Measurements from ENCODE around the gene HSPA1B. TPM values are rescaled to one million over a fixed set of nuclear protein-coding genes. Genes with fewer than 3 reads are reported as not detected.

The HSPA1B gene
- total and polyA plus RNA-seq, 2 donors (not counting 1 experiment from before 2014, with no cell fraction given), result 35.5 to 115 TPM

GRCh38 chr6:31876357-31876756, 48.8 kb downstream of the HSPA1B start:
- no peak overlapping the region for H3K27ac ChIP-seq (ENCODE audit: insufficient read depth, low read length)
- H3K9me3 ChIP-seq (ENCODE audit: control insufficient read depth, insufficient read depth, low read depth, low read length), result no peaks in the 10 kb centered on the region
- H2AFZ ChIP-seq (ENCODE audit: low read length), result no peak overlapping the region
- no peak overlapping the region for H3K4me3 ChIP-seq (replicated peaks in 1 of 4; ENCODE audit: control extremely low read depth in 1 of 4, insufficient read depth in 1 of 4, low read depth in 3 of 4, low read length in 4 of 4)
- H4K20me1 ChIP-seq (ENCODE audit: control insufficient read depth, extremely low read depth, insufficient read depth, low read length), result peaks cover 1% of the 10 kb centered on the region
- no peaks in the 10 kb centered on the region for H3K27me3 ChIP-seq (ENCODE audit: control insufficient read depth, insufficient read depth, low read length)
- no peaks in the 10 kb centered on the region for H3K4me1 ChIP-seq (ENCODE audit: control insufficient read depth, extremely low read depth, insufficient read depth, low read length)
- no peak for DNase-seq (ENCODE audit: low read depth in 2 of 2)
- H3K4me2 ChIP-seq (ENCODE audit: extremely low read depth, insufficient read depth, low read length), result no peak overlapping the region
- no peaks in the 10 kb centered on the region for H3K79me2 ChIP-seq (ENCODE audit: control insufficient read depth, insufficient read depth, low read length)
- peaks cover 12% of the 10 kb centered on the region for H3K36me3 ChIP-seq (ENCODE audit: control insufficient read depth, insufficient read depth, low read length)
- no peak overlapping the region for H3K9ac ChIP-seq (ENCODE audit: insufficient read depth, low read length)
- TF ChIP-seq EZH2 (IDR thresholded peaks at IDR 0.05; ENCODE audit: low read length, missing control alignments), result no peak
- TF ChIP-seq CTCF (conservative IDR thresholded peaks at IDR 0.05 in 1 of 2, IDR thresholded peaks at IDR 0.05 in 1 of 2; ENCODE audit: low read depth in 1 of 2, low read length in 2 of 2), result no peak

GRCh38 chr6:31877125-31877650, 49.6 kb downstream of the HSPA1B start:
- no peak overlapping the region for H3K4me2 ChIP-seq (ENCODE audit: extremely low read depth, insufficient read depth, low read length)
- peaks cover under 1% of the 10 kb centered on the region for H3K4me1 ChIP-seq (ENCODE audit: control insufficient read depth, extremely low read depth, insufficient read depth, low read length)
- no peak overlapping the region for H3K27ac ChIP-seq (ENCODE audit: insufficient read depth, low read length)
- peaks cover 1% of the 10 kb centered on the region for H4K20me1 ChIP-seq (ENCODE audit: control insufficient read depth, extremely low read depth, insufficient read depth, low read length)
- peaks cover 15% of the 10 kb centered on the region for H3K36me3 ChIP-seq (ENCODE audit: control insufficient read depth, insufficient read depth, low read length)
- no peak for DNase-seq (ENCODE audit: low read depth in 2 of 2)
- TF ChIP-seq EZH2 (IDR thresholded peaks at IDR 0.05; ENCODE audit: low read length, missing control alignments) (no peak), CTCF (conservative IDR thresholded peaks at IDR 0.05 in 1 of 2, IDR thresholded peaks at IDR 0.05 in 1 of 2; ENCODE audit: low read depth in 1 of 2, low read length in 2 of 2) (no peak)
- no peak overlapping the region for H3K4me3 ChIP-seq (replicated peaks in 1 of 4; ENCODE audit: control extremely low read depth in 1 of 4, insufficient read depth in 1 of 4, low read depth in 3 of 4, low read length in 4 of 4)
- no peak overlapping the region for H2AFZ ChIP-seq (ENCODE audit: low read length)
- H3K27me3 ChIP-seq (ENCODE audit: control insufficient read depth, insufficient read depth, low read length), result no peaks in the 10 kb centered on the region
- no peak overlapping the region for H3K9ac ChIP-seq (ENCODE audit: insufficient read depth, low read length)
- no peaks in the 10 kb centered on the region for H3K79me2 ChIP-seq (ENCODE audit: control insufficient read depth, insufficient read depth, low read length)
- no peaks in the 10 kb centered on the region for H3K9me3 ChIP-seq (ENCODE audit: control insufficient read depth, insufficient read depth, low read depth, low read length)

GRCh38 chr6:31877651-31878161, 50.2 kb downstream of the HSPA1B start:
- H2AFZ ChIP-seq (ENCODE audit: low read length), result no peak overlapping the region
- H4K20me1 ChIP-seq (ENCODE audit: control insufficient read depth, extremely low read depth, insufficient read depth, low read length), result peaks cover 1% of the 10 kb centered on the region
- DNase-seq (ENCODE audit: low read depth in 2 of 2), result no peak
- H3K79me2 ChIP-seq (ENCODE audit: control insufficient read depth, insufficient read depth, low read length), result no peaks in the 10 kb centered on the region
- H3K9ac ChIP-seq (ENCODE audit: insufficient read depth, low read length), result no peak overlapping the region
- peaks cover 16% of the 10 kb centered on the region for H3K36me3 ChIP-seq (ENCODE audit: control insufficient read depth, insufficient read depth, low read length)
- no peak overlapping the region for H3K4me2 ChIP-seq (ENCODE audit: extremely low read depth, insufficient read depth, low read length)
- no peak overlapping the region for H3K27ac ChIP-seq (ENCODE audit: insufficient read depth, low read length)
- TF ChIP-seq EZH2 (IDR thresholded peaks at IDR 0.05; ENCODE audit: low read length, missing control alignments), result no peak
- TF ChIP-seq CTCF (conservative IDR thresholded peaks at IDR 0.05 in 1 of 2, IDR thresholded peaks at IDR 0.05 in 1 of 2; ENCODE audit: low read depth in 1 of 2, low read length in 2 of 2), result no peak
- H3K9me3 ChIP-seq (ENCODE audit: control insufficient read depth, insufficient read depth, low read depth, low read length), result no peaks in the 10 kb centered on the region
- H3K27me3 ChIP-seq (ENCODE audit: control insufficient read depth, insufficient read depth, low read length), result no peaks in the 10 kb centered on the region
- peaks cover 6% of the 10 kb centered on the region for H3K4me1 ChIP-seq (ENCODE audit: control insufficient read depth, extremely low read depth, insufficient read depth, low read length)
- H3K4me3 ChIP-seq (replicated peaks in 1 of 4; ENCODE audit: control extremely low read depth in 1 of 4, insufficient read depth in 1 of 4, low read depth in 3 of 4, low read length in 4 of 4), result no peak overlapping the region

Measured in fibroblast of lung (primary cell).